Smooth muscle cell (in vitro differentiated cells): Measurements from ENCODE around the gene FAM3D. TPM values are rescaled to one million over a fixed set of nuclear protein-coding genes. Genes with fewer than 3 reads are reported as not detected.

Experiments
- DNase-seq: peaks from one replicate; lab custom pipeline; 2025; ENCODE audit not compliant: unreplicated experiment; lab: John Stamatoyannopoulos, UW
- H2AFZ ChIP-seq: fragments of 200-600 bp; sonication (generic); 2 replicates; pipeline ENCODE4 v1.6.0; 2016; ENCODE audit warnings: antibody characterized with exemption, low read depth, mild to moderate bottlenecking
- H3F3A ChIP-seq: fragments of 200-600 bp; sonication (generic); 2 replicates; pipeline ENCODE4 v1.6.0; 2017; ENCODE audit warnings: antibody characterized with exemption, low read depth
- H3K27ac ChIP-seq: fragments of 200-600 bp; sonication (generic); 2 replicates; pipeline ENCODE4 v1.5.1; 2016; ENCODE audit warnings: low read depth, mild to moderate bottlenecking
- H3K27me3 ChIP-seq: fragments of 200-600 bp; sonication (generic); 2 replicates; pipeline ENCODE4 v1.6.1; 2016; ENCODE audit warnings: low read depth, mild to moderate bottlenecking
- H3K36me3 ChIP-seq: fragments of 200-600 bp; sonication (generic); 2 replicates; pipeline ENCODE4 v1.5.1; 2016; ENCODE audit warnings: low read depth
- H3K4me1 ChIP-seq: fragments of 200-600 bp; sonication (generic); 2 replicates; pipeline ENCODE4 v1.5.1; 2016; ENCODE audit warnings: low read depth
- H3K4me2 ChIP-seq: fragments of 200-600 bp; sonication (generic); 2 replicates; pipeline ENCODE4 v1.6.0; 2016; ENCODE audit warnings: mild to moderate bottlenecking
- H3K4me3 ChIP-seq: fragments of 200-600 bp; sonication (generic); 2 replicates; pipeline ENCODE4 v1.5.1; 2016; ENCODE audit warnings: mild to moderate bottlenecking
- H3K79me2 ChIP-seq: fragments of 200-600 bp; sonication (generic); 2 replicates; pipeline ENCODE4 v1.6.0; 2016; ENCODE audit warnings: low read depth, mild to moderate bottlenecking
- H3K9ac ChIP-seq: fragments of 200-600 bp; sonication (generic); 2 replicates; pipeline ENCODE4 v1.6.0; 2016; ENCODE audit warnings: low read depth
- H3K9me3 ChIP-seq: fragments of 200-600 bp; sonication (generic); replicated peaks from 2 replicates; pipeline ENCODE4 v1.5.1; 2016; ENCODE audit warnings: low read depth
- H4K20me1 ChIP-seq: fragments of 200-600 bp; sonication (generic); 2 replicates; pipeline ENCODE4 v1.6.0; 2016; ENCODE audit warnings: low read depth
- WGBS: methylation state at CpG from one replicate; pipeline ENCODE4 v1.1.7; 2016; ENCODE audit warnings: low lambda C conversion rate; 5-methylcytosine and 5-hydroxymethylcytosine counted together
- polyA plus RNA-seq: library from polyadenylated mRNA; unstranded; fragments of >200 nt; fragmentation: Nextera tagmentation; extraction: Ambion mirVana; gene quantifications from 2 replicates; pipeline ENCODE4 v1.2.1, GENCODE V29; 2016
- total RNA-seq: library from RNA; depleted of rRNA; stranded (reverse); fragments of >200 nt; gene quantifications from 2 replicates; pipeline ENCODE4 v1.2.3, GENCODE V29; 2014
- TF ChIP-seq, protein P1 (sequence below): fragments of 200-600 bp; sonication (generic); IDR thresholded peaks from 2 replicates; pipeline ENCODE4 v1.5.1; 2017; ENCODE audit warnings: borderline replicate concordance, mild to moderate bottlenecking, antibody characterized with exemption; ENCODE audit not compliant: insufficient read depth, poor library complexity, severe bottlenecking

Gene FAM3D
- total and polyA plus RNA-seq, 2 experiments from 2014 or later: 0.18 to 0.33 TPM

DNA sequence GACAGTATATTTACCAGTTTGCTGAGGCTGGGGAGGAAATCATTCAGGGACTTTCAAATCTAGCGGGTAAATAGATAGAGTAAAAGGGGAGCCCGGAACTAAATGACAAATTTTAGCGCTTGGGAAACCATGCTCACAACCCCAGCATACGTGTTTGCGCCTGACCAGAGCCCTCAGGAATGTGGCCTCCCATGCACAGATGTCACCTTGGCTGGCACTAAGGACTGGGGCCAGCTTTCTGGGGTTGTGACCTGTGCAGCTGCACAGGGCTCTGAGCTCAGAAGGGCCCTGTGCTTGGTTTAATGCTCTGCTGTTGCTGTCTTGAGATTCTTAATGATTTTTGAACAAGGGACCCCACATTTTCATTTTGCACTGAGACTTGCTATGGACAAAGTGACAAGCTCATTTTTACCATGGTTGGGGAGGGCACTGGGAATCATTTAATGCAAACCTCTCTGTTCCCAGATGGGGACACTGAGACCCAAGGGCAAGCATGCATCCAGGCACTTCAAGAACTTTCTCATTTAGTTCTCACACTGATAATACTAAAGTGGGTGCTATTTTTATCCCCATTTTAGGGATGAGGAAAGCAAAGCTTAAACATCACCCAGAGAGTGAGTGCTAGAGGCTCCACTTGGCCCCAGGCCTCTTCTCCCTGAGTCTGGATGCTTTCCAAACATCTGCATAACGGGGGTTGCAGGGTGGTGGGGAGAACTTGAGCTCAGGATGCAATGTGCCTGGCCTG, 45.3 kb downstream of the FAM3D start:
- H4K20me1 ChIP-seq: no peaks in the 10 kb centered on the region

DNA sequence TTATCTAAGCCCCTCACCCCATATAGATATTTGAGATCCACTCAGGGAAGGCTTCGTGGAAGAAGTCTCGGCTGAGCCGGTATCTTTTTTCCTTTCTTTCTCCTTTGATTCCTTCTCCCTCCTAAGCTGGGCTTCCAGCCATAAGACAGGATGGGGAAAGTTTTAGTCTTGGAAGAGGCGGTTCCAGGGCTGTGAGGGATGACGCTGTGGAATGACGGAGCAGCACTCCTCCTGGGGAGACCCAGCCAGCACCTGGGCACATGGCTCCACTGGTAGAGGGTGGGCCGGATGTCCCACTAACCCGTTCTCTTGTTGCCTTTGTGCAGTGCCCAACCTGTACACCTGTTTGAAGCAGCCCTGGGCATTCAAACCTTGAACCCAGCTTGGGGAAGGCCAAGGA, 46.2 kb downstream of the FAM3D start:
- Histone ChIP-seq H3F3A (no peaks in the 10 kb centered on the region), H3K9me3 (no peaks in the 10 kb centered on the region), H2AFZ (no peak overlapping the region), H3K4me3 (no peak overlapping the region), H3K4me2 (no peak overlapping the region), H3K27me3 (no peaks in the 10 kb centered on the region), H3K36me3 (no peaks in the 10 kb centered on the region), H4K20me1 (no peaks in the 10 kb centered on the region), H3K79me2 (no peaks in the 10 kb centered on the region), H3K9ac (no peak overlapping the region), H3K4me1 (peaks cover 10% of the 10 kb centered on the region), H3K27ac (no peak overlapping the region)
- TF ChIP-seq, protein P1, sequence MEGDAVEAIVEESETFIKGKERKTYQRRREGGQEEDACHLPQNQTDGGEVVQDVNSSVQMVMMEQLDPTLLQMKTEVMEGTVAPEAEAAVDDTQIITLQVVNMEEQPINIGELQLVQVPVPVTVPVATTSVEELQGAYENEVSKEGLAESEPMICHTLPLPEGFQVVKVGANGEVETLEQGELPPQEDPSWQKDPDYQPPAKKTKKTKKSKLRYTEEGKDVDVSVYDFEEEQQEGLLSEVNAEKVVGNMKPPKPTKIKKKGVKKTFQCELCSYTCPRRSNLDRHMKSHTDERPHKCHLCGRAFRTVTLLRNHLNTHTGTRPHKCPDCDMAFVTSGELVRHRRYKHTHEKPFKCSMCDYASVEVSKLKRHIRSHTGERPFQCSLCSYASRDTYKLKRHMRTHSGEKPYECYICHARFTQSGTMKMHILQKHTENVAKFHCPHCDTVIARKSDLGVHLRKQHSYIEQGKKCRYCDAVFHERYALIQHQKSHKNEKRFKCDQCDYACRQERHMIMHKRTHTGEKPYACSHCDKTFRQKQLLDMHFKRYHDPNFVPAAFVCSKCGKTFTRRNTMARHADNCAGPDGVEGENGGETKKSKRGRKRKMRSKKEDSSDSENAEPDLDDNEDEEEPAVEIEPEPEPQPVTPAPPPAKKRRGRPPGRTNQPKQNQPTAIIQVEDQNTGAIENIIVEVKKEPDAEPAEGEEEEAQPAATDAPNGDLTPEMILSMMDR: no peak
- DNase-seq: no peak
- WGBS: 91% methylated on average over 8 of the region's 8 CpGs

More for the DNA sequence above, 45.3 kb downstream of the FAM3D start:
- Histone ChIP-seq H3K4me2 (no peak overlapping the region), H3K79me2 (no peaks in the 10 kb centered on the region), H3K27me3 (no peaks in the 10 kb centered on the region), H3K4me3 (no peak overlapping the region), H3F3A (no peaks in the 10 kb centered on the region), H3K9me3 (no peaks in the 10 kb centered on the region), H3K27ac (no peak overlapping the region), H3K4me1 (peaks cover 12% of the 10 kb centered on the region), H3K36me3 (no peaks in the 10 kb centered on the region), H2AFZ (no peak overlapping the region), H3K9ac (no peak overlapping the region)
- TF ChIP-seq, protein P1: no peak
- no peak for DNase-seq
- WGBS: 83% methylated on average over 6 of the region's 6 CpGs

DNA sequence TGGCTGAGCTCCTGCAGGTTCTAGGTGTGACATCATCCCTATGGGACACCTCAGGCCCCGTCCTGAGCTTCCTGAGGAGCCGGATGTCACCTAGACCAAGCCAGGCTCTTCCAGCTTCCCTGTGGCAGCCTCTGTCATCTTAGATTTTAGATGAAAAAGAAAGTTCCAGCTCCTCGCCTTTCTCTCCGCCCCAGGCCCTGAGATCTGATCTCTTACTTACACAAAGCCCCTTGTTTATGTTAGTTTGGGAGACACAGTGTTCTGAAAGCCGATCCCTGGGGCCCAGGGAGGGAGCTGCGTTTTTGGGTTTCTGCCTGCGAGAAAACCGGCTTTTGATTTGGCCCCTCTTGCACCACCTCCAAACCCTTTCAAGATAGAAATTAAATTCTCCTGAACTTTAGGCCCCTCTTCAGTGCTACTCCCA, 49.2 kb downstream of the FAM3D start:
- DNase-seq: no peak
- Histone ChIP-seq H2AFZ (peak overlapping the region; percentile 39), H3K79me2 (no peaks in the 10 kb centered on the region), H3K4me2 (peak overlapping the region; percentile 39), H4K20me1 (no peaks in the 10 kb centered on the region), H3K27ac (no peak overlapping the region), H3K9me3 (no peaks in the 10 kb centered on the region), H3K36me3 (no peaks in the 10 kb centered on the region), H3K4me3 (no peak overlapping the region), H3K27me3 (no peaks in the 10 kb centered on the region), H3K4me1 (peaks cover 10% of the 10 kb centered on the region), H3K9ac (no peak overlapping the region), H3F3A (no peaks in the 10 kb centered on the region)
- WGBS: 31% methylated on average over 8 of the region's 8 CpGs
- TF ChIP-seq, protein P1: no peak
